ENCODE data around the gene SCARF2.
"Not testable (repeated sequence)": the region's sequence is repeated elsewhere in the genome, so short reads cannot be mapped to it uniquely, and the experiment has no call there.

The SCARF2 gene

DNA sequence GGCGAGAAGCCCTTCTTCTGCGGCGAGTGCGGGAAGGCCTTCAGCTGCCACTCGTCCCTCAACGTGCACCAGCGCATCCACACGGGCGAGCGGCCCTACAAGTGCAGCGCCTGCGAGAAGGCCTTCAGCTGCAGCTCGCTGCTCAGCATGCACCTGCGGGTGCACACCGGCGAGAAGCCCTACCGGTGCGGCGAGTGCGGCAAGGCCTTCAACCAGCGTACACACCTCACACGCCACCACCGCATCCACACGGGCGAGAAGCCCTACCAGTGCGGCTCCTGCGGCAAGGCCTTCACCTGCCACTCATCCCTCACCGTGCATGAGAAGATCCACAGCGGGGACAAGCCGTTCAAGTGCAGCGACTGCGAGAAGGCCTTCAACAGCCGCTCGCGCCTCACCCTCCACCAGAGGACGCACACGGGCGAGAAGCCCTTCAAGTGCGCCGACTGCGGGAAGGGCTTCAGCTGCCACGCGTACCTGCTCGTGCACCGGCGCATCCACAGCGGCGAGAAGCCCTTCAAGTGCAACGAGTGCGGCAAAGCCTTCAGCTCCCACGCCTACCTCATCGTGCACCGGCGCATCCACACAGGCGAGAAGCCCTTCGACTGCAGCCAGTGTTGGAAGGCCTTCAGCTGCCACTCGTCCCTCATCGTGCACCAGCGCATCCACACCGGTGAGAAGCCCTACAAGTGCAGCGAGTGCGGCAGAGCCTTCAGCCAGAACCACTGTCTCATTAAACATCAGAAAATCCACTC lies 31.5 kb downstream of the SCARF2 start:
- no peak for DNase-seq

DNA sequence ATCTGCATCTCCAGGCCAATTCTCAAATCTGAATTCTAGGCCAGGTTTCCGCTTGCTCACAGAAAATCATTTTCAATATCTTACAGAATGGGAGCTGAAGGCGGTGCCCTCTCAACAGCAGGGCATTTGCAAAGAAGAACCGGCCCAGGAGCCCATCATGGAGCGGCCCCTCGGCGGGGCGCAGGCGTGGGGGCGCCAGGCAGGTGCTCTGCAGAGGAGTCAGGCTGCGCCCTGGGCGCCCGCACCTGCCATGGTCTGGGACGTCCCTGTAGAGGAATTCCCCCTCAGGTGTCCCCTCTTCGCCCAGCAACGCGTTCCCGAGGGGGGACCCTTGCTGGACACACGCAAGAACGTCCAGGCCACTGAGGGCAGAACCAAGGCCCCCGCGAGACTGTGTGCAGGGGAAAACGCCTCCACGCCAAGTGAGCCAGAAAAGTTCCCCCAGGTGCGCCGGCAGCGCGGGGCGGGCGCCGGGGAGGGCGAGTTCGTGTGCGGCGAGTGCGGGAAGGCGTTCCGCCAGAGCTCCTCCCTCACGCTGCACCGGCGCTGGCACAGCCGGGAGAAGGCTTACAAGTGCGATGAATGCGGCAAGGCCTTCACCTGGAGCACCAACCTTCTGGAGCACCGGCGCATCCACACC lies 32.2 kb downstream of the SCARF2 start:
- no peak for DNase-seq

DNA sequence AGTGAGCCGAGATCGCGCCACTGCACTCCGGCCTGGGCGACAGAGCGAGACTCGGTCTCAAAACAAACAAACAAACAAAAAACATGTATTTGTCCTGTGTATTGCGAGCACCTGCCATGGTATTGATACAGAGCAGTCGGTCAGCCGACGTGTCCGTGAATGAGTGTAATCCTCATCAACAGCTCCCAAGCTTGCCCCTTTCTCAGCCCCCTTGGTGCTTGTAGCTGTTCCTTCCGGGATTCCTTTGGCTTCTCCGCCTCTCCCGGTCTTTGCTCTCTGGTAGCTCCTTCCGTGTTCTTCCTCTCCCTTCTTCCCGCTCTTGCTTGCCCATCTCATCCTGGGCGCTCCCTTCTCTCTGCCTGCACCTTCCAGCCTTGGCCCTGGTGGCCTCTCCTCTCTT lies 32.7 kb downstream of the SCARF2 start:
- no peak for DNase-seq

DNA sequence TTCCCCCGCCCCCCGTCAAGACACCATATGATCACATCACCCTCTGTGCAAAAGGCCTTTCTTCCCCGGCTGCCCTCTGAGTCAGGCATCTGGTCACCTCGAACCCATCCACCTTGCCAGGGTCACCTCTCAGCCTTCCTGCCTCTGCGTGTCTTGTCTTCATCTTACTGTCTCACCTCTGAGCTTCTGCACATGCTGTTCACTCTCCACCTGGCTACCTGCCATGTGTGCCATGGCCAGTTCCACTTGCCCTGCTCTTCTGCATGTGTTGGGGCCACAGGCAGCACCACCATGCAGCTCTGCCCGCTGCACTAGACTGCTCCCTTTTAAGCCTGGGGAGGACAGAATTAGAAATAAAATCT lies 33.9 kb downstream of the SCARF2 start:
- no peak for DNase-seq

DNA sequence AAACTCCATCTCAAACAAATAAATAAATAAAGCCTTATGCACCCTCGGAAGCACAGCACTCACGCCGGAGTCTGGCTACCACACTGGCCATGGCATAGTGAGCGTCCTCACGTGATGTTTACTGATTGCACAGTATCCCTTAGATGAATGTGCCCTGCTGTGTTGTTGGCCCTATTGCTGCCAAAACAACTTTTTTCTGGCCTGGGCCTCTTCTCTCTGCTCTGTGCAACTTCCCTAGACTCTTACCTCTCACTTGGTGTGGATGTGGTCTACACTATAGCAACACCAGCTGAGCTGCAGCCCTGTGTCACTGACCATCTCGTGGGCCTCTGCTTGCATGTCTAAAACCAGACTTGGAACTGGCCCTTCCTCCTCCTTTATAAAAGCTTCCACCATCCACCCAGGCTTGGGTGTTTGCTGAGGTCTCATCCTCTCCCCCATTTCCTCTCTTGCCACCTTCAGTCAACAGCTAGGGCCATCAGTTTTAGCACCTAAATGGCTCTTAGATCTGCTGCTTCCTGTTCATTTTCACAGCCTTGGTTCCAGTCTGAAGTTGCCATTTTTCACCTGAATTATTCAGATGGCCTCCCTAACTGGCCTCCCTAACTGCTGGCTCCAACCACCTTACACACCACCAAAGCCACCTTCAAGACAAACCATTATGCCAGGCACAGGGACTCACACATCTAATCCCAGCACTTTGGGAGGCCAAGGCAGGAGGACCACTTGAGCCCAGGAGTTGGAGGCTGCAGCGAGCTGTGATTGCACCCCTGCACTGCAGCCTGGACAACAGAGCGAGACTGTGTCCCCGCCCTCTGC lies 34.5 kb downstream of the SCARF2 start:
- DNase-seq = no peak

DNA sequence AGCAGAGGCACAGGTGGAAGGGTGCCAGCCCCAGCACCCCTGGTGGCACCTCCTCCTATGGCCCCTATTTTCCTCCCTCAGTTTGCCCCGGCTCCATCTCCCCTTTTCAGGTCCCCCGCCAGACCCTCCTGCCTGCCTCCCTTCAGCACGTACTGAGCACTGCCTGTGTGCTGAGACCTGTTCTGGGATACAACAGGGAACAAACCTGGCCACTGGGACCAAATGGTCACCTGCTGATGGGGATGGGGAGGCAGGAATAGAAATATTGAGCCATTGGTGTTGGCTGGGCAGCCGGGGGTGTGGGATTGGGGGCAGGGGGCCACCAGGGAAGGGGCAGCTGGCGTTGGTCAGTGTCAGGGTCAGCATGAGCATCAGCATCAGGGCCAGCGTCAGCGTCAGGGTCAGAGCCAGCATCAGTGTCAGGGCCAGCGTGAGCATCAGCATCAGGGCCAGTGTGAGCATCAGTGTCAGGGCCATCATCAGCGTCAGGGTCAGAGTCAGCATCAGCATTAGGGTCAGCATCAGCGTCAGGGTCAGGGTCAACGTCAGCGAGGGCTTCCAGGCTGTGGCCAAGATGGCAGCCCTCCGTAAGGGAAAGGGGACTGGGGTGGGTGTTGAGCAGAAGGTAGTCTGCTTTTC lies 36.1 kb downstream of the SCARF2 start:
- DNase-seq = no peak

DNA sequence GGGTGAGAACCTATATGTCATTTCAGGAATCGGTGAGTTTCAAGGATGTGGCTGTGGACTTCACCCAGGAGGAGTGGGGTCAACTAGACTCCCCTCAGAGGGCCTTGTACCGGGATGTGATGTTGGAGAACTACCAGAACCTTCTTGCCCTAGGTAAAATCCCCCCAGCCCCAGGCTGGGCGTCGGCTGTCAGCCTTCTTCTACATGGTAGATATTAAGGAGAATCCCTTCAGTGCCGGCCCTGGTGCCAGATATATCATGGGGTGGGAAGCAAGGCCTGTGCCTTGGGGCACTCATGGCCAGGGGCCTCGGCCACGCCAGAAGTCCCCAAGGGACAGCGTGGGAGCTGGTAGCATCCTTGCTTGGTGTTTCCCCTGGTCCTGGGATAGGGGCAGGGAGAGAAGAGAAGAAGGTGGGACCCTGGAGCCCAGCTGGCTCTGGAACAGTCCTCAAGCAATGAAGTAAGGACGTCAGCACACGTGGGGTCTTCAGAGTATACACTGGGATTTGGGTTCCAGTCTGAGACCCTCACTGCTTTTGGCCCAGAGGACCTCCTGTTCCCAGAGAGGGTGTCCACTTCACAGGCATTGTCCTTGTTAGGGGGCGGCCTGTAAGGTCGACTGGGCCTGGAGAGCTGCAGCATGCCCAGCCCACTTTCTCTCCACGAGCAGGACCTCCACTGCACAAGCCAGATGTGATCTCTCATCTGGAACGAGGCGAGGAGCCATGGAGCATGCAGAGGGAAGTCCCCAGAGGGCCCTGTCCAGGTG lies 36.8 kb downstream of the SCARF2 start:
- no peak for DNase-seq

DNA sequence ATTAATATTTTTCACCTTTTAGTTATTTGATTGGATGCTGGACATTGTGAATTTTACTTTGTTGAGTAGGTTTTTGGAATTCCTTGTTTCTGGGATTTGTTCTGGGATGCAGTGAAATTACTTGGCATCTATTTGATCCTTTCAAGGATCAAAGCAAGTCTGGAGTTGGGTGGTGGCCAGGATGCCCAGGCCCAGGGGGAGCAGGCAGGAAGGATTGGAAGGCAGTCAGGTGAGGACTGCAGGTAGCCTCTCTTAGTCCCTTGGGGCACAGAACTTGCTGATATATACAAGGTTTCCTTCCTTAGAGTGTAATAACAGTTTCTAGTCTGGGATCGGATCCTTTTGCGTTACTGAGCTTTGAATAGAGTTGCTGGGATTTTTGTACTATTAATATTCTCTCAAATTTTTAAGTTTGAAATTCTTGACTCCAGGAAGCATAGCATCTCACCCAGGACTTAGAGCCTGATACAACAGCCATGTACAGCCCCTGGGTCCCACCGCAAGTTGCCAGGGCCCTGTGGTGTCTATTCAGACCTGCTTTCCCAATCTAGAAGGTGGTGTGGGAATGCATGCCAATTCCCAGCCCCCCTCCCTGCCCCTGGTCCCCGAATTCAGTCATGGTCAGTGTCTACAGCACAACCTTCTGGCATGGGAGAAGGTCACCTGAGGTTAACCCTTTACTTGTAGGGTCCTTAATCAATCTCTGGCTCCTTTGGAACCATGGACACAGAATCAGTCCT lies 37.6 kb downstream of the SCARF2 start:
- DNase-seq = no peak

DNA sequence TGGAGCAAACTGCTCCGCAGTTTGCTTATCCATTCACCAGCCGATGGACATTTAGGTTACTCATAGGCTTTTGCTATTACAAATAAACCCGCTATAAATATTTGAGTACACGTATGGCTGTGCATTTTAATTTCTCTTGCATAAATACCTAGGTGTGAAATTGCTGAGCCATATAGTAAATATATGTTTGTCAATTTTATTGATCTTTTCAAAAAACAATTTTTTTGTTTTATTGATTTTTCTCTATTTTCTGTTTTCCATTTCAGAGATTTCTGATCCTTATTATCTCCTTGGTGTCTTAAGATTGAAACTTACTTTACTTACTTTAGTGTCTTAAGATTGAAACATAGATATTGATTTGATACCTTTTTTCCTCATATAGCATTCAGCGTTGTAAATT lies 39.2 kb downstream of the SCARF2 start:
- DNase-seq = no peak

DNA sequence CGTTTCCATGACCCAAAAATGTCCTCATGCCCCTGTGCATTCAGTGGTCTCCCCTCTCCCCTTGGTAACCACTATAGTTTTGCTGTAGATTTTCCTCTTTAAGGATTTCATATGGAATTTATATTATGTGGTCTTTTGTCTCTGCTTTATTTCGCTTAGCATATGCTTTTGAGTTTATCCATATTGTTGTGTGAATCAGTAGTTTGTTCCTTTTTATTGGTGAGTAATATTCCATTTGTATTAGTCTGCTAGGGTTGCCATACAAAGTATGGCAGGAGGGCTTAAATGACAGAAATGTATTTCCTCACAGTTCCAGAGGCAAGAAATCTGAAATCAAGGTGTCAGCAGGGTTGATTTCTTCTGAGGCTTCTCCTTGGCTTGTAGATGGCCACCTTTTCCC lies 40.1 kb downstream of the SCARF2 start:
- DNase-seq = no peak

DNA sequence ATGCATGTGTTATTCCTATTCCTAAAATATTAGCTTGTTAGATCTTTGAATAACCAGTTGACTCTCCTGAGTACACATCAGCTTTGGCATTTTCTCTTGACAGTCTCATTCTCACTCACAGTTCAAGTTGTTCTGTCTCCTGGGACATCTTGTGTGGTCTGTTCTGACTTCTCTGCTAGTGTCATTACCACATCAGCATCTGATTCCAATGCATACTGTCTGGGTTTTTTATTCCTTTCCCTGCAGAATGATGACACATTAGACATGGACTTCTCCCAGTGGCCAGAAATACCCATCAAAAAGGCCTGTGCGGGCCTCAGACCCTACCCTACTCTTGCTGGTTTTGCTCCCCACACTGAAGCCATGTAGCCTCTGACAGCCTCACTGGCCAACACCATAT lies 41.0 kb downstream of the SCARF2 start:
- no peak for DNase-seq

DNA sequence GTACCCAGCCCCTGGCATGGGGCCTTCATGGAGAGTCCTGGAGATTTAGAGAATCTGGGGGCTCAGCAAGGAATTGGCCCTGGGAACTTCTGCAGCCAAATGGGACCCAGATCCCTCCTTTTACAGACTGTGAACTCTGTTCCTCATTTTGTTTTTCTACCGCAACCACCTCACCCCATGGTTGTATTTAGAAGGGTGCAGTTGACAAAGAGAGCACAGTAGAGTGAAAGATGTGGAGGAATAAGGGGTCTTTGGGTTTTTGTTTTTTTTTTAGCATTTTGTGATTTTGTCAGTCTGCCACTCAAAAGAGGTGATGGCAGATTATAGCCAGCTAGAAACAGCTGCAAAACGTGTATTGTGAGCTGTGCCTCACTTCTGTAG lies 41.7 kb downstream of the SCARF2 start:
- DNase-seq = no peak

DNA sequence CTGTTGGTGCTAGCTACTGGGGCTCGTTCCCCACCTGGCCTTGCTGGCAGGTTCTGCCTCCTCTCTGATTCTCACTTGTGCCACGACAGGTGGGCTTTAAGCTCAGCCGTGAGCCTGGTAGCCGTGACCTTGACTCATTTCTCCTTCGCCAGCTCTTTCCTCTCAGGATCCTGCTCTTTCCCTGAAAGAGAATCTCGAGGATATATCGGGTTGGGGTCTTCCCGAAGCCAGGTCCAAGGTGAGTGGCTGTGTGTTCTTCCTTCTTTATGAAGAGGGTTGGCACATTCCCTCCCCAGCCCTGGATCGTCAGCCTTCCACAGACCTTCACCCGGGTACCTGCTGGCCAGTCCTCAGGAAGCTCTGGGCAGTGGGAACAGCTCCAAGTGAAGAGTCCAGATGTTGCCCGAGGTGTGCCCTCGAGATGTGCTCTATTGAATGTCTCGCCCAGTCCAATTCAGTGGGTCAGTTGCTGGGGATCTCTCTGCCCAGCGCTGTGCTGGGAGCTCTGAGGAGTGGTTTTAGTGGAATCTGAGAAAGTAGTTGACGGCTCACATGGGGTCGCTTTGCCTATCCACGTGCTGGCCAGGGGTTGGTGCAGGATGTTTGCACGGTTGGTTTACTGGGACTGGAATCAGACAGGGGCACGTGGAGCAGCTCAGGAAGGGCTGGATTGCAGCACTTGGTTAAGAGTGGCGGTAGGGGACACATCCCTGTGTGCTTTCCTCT lies 42.3 kb downstream of the SCARF2 start:
- DNase-seq = no peak

DNA sequence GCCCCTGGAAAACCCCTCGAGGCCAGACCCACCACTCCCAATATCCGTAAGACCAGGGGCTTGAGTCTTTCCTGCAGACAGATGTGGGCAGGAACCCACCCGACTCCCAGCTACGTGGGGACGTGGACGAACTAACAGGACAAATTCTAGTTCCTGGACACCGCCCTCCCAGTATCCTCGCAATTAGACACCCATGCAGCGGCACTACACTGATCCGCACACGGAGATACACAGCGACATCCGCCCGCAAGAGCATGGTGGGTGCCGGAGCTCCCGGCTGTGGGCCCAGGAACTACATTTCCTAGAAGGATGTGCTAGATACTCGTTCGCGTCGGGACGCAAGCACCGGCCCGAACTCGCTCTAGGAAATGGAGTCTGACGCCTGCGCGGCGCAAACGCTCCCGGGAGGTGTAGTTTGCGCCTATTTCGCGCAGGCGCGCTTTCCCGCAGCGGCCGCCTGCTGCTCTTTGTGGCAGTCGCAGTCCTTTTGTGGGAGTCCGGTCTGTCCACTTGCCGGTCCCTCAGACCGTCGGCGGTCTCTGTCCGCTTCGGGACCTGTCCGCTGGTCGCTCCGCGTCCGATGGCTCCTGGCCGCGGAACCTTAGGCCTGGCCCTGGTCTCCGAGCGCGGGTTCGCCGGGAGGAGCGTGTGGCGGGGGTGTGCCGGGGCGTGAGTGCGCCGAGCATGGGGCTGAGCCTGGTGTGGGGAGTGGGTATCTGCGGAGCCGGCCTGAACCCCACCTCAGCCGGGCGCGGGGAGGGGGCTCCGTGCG lies 43.7 kb downstream of the SCARF2 start, which contains the start of gene ZNF74:
Gene ZNF74 (plus strand): TSS at position 447 of the 772 bp plus-strand sequence. CDS start 478 bp downstream, outside the sequence.
- peak; percentile 80 for DNase-seq

DNA sequence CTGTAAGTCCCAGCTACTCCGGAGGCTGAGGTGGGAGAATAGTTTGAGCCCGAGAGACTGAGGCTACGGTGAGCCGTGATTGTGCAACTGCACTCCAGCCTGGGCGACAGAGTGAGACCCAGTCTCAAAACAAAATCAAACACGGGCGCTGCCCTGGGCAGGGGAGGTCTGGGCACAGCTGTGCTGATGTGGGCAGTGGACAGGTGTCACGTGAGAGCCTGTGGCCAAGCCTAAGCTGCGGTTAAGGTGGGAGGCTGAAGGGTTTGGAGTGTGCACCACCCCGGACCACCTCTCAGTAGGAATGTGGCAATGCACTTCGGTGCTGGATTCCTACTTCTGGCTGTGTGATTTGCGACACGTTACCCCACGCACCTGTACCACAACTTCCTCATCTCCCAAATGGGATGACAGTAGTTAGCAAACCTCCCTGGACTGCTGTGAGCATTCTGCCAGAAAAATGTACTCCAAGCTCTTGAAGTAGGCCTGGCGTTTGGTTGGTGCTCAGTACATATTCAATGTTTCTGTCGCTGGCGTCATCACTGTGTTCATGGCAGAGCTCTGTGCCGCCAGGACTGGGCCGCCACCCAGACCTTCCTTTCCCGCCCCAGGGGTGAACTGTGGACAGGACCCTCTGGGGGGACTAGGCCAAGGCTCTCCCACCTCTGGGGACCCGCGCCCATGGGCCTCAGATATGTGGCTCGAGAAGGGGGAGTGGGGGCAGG lies 44.5 kb downstream of the SCARF2 start:
- no peak for DNase-seq

DNA sequence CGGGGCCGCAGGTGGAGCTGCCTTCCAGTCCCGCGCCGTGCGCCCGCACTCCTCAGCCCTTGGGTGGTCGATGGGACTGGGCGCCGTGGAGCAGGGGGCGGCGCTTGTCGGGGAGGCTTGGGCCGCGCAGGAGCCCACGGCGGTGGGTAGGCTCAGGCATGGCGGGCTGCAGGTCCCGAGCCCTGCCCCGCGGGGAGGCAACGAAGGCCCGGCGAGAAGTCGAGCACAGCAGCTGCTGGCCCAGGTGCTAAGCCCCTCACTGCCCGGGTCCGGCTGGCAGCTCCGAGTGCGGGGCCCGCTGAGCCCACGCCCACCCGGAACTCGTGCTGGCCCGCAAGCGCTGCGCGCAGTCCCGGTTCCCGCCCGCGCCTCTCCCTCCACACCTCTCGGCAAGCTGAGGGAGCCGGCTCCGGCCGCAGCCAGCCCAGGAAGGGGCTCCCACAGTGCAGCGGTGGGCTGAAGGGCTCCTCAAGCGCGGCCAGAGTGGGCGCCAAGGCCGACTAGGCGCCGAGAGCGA lies 45.2 kb downstream of the SCARF2 start:
- DNase-seq = not testable (repeated sequence)

DNA sequence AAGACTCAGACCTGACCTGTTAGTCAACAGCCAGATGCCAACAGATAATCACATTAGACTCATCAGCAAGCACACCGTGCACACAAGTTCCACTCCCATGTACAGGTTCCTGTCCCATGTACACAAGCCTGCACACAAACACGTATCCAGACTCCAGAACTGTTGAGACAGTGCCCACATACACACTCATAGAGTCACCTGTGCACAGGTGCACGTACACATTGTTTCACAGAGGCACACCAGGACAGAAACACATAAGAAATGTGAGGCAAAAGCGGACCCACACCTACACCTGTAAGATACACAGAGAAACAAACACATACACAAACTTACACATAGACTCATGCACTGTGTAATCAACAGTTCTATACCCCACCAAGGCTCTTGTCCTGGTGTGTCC lies 46.4 kb downstream of the SCARF2 start:
- no peak for DNase-seq

DNA sequence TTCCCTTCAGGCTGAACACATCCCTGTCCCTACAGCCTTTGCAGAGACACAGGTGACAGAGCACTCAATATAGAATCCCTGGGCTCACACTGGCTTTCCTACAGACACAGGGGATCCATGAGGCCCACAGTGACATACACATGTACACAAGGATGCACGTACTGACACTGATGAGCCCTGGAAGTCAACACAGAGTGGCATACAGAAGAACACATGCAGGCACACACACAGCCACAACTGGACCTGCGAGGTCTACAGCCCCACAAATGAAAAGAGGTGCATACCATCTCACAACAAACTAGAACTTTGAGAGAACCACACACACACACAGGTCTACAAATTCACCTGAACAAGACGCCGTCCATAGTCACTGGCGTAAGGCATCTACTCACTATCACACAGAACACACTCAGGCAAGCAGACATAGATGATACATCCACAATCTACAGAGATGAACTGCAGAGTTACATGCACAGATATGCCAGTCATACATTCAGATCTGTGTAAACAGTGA lies 47.2 kb downstream of the SCARF2 start:
- no peak for DNase-seq

DNA sequence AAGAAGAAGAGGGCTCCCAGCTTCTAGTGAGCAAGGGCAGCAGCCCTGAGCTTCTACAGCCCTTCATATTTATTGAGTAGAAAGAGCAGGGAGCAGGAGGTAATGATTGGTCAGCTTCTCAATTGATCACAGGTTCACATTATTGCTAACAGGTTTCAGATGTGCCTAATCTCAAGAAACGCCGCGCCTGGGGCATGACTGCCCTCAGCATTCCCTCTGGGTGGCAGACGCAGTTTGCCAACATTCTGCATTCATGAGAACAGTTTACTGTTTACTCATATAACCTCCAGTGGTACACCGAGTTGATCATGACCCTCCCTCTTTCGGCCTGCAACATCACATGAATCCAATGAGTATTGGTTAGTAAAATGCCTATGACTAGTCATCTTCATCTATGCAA lies 48.3 kb downstream of the SCARF2 start:
- DNase-seq = no peak

Measured in kidney glomerular epithelial cell (primary cell).